Motor neuron (in vitro differentiated cells): Measurements from ENCODE around the gene ATR. TPM values are rescaled to one million over a fixed set of nuclear protein-coding genes. Genes with fewer than 3 reads are reported as not detected.
"Not testable (repeated sequence)": the region's sequence is repeated elsewhere in the genome, so short reads cannot be mapped to it uniquely, and the experiment has no call there.

Experiments used
- ATAC-seq, 8 experiments: fragments of 200-7000 bp; cut with Tn5 transposase; replicated peaks in 6 of 8; 2 replicates each; pipeline ENCODE4 v1.8.0; 2021; ENCODE audit warnings: mild to moderate bottlenecking in 8 of 8, moderate library complexity in 8 of 8
- H3K27ac ChIP-seq, 2 donors: fragments of 250-450 bp; sonication (Bioruptor Pico); 2 replicates each; pipeline ENCODE4 v1.9.0; 2021; ENCODE audit warnings: antibody characterized with exemption in 2 of 2, mild to moderate bottlenecking in 2 of 2, moderate library complexity in 1 of 2
- H3K4me1 ChIP-seq, 2 donors: fragments of 250-450 bp; sonication (Bioruptor Pico); replicated peaks in 1 of 2; 2 replicates each; pipeline ENCODE4 v1.6.1; 2021; ENCODE audit warnings: antibody characterized with exemption in 2 of 2, mild to moderate bottlenecking in 2 of 2, moderate library complexity in 1 of 2
- H3K4me3 ChIP-seq, 5 donors: fragments of 250-450 bp; sonication (Bioruptor Pico); 2 replicates each; pipeline ENCODE4 v1.9.0; 2021; ENCODE audit warnings: antibody characterized with exemption in 5 of 5, mild to moderate bottlenecking in 5 of 5, moderate library complexity in 4 of 5
- WGBS, 10 experiments: fragments of 450-650 bp; shearing (Covaris generic); methylation state at CpG; one replicate each; pipeline ENCODE4 v1.0.0; 2022; 5-methylcytosine and 5-hydroxymethylcytosine counted together
- in situ Hi-C, 9 experiments: fragments of 400-800 bp; cut with MboI; loops; one replicate each; pipeline ENCODE4 v1.15.0; 2021; ENCODE audit warnings: low sequenced_read_pairs in 9 of 9, low pct_unique_long_range_greater_than_20kb in 2 of 9; ENCODE audit not compliant: unreplicated experiment in 9 of 9
- total RNA-seq, 8 experiments: library from RNA; unstranded; fragments of 300-600 nt; gene quantifications; 2 replicates each; pipeline versions ENCODE4 v1.2.3 to v1.2.4, GENCODE V29; 2022

Gene ATR
- total RNA-seq, 8 experiments from 2014 or later, result 16.4 to 46.2 (median 23.4) TPM

DNA sequence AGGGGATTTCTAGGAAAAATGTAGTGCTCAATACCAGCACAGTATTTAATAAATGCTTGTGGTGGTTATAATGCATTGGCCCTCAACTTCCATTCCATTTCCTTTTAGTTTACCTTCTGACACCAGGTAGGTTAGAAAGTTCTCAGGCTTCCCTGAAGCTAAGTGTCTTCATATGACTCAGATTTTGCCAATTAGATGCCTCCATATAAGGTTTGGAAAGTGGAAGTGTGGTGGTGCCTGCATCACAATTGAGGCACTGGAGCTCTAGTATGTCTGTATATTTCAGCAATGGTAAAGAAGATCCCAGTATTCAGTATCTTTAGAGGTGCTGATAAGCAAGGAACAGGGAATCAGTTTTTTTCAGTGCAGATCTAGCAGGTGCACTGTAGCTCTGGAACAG is 149.0 kb downstream of the ATR start:
- Histone ChIP-seq H3K27ac (no peak overlapping the region), H3K4me3 (no peak overlapping the region), H3K4me1 (no peaks in the 10 kb centered on the region)
- in situ Hi-C loops, result no loop called here
- ATAC-seq, result no peak

DNA sequence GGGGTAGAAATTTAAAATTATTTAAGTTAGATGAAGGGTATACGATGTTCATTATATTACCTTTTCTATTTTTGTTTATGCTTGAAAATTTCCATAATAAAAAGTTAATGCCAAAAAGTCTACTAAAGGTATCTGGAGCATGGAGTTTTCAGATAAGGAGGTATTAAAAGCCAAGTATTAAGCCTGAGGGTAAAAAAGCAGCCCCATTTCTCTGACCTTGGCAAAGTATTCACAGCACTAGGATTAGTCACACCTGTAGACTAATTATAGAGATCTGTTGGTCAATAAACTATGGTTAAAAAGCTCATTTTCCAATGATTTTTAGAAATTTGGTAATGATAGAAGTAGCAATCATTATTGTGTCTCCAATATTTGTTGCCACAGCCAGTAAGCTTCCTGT is 153.8 kb downstream of the ATR start:
- ATAC-seq, result no peak
- no peak overlapping the region for H3K4me3 ChIP-seq
- no peak overlapping the region for H3K27ac ChIP-seq
- H3K4me1 ChIP-seq, result no peaks in the 10 kb centered on the region
- in situ Hi-C loops, result no loop called here
- WGBS, 10 experiments, result 73 to 100% (median 97%) methylated on average over 1 of the region's 1 CpG; no CpG with 5 or more reads in 2 of the 10 experiments

DNA sequence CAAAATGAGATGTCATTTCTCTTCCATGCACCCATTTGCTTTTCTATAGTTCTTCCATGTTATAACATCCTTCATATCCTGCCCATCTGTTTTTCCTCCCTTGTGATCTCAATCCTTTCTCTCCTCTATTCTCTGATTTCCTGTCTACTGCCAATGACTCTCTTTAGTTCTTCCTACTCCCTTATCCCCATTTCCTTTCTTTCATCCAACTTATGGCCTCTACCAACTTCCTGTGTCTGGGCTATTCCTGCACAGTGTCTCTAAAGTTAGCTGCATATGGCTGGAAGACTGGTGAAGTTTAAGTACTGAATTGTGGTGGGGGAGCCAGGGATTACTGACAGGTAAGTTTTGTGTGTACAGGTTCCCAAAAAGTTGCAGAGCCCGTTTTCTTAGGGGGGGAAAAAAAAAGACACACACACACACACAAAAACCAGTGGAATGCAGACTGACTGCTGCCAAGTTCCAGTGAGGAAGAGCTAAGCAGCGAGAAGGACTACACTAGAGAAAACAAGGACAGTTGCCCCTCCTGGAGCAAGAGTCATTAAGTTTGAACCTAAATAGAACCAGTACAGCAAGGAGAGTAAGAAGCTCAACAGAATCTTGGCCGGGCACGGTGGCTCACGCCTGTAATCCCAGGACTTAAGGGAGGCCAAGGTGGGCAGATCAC is 159.5 kb downstream of the ATR start:
- in situ Hi-C loops, result no loop called here
- no peaks in the 10 kb centered on the region for H3K4me1 ChIP-seq
- no peak for ATAC-seq
- 75 to 100% (median 93%) methylated on average over 1 to 4 of the region's 5 CpGs; no CpG with 5 or more reads in 4 of the 10 experiments for WGBS, 10 experiments
- no peak overlapping the region for H3K4me3 ChIP-seq
- no peak overlapping the region for H3K27ac ChIP-seq

DNA sequence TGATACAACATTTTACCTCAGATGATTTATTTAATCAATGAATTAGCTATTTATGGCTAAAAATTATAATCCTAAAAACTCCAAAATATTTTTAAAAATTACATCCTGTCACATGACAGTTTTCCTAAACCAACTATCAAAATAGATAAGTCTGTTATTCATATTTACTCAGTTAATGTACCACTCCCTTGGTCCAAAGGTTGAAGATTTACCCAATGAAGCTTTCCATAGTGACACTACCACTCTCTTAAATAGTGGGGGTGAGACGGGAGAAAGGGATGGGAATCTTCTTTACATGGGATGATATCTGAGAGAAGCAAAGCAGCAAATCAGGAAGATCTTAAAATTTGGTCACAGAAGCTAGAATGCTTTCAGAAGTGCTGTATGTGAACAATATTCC is 161.2 kb downstream of the ATR start:
- in situ Hi-C loops, result no loop called here
- Histone ChIP-seq H3K4me1 (no peaks in the 10 kb centered on the region), H3K27ac (no peak overlapping the region), H3K4me3 (no peak overlapping the region)
- WGBS, 10 experiments, result 67 to 100% (median 100%) methylated on average over 1 of the region's 1 CpG; no CpG with 5 or more reads in 4 of the 10 experiments
- ATAC-seq, result no peak

DNA sequence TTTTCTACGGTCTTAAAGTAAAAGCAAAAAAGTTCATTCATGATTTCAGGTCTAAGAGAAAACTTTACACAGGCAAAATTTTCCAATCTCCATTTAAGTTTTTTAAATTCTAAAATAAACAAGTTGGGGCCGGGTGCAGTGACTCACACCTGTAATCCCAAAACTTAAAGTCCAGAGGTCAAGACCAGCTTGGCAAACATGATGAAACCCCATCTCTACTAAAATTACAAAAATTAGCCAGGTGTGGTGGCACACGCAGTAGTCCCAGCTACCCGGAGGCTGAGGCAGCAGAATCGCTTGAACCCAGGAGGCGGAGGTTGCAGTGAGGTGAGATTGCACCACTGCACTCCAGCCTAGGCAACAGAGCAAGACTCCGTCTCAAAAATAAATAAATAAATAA is 178.0 kb downstream of the ATR start:
- ATAC-seq, H3K27ac ChIP-seq, H3K4me1 ChIP-seq, in situ Hi-C loops, H3K4me3 ChIP-seq: not testable (repeated sequence)
- WGBS, 10 experiments, result 92 to 100% (median 98%) methylated on average over 1 to 7 of the region's 7 CpGs

Other genes with a start within 250 kb of the ATR start
- 10 to 100 TPM; 19.3 to 82.4 (median 30.2) TPM for gene XRN1, start 130.7 kb downstream of the ATR start, total RNA-seq
- gene PLS1, start 17.7 kb upstream of the ATR start, total RNA-seq, result 10 to 100 TPM in 3 of 8 experiments, 1 to 10 TPM in 5; 1.6 to 54.7 (median 2.7) TPM
- 10 to 100 TPM in 7 of 8 experiments, 1 to 10 TPM in 1; 7.8 to 31.1 (median 19.6) TPM for gene TRPC1, start 145.3 kb upstream of the ATR start, total RNA-seq